Measurements from ENCODE around the gene CIRBP.

CIRBP gene

DNA sequence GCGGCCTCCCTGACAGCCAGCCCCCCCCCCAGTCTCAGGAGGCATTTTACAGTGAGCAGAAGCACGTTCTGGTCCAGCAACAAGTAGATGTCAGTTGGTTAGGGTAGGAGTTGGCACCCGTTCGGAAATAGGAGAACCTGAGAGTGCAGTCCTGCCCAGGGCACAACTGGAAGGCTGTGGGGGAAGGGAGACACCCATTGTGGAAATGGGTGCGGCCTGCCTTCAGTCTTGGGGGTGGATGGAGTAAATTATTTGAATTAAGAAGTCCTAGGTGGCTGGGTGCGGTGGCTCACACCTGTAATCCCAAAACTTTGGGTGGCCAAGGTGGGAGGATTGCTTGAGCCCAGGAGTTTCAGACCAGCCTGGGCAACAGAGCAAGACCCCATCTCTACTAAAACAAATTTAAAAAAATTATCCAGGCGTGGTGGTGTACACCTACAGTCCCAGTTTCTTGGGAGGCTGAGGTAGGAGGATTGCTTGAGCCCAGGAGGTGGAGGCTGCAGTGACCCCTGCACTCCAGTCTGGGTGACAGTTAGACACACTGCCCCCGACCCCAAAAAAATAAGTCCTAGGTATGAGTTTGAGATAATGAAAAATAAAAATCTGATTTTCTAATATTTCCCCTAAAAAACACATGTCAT lies 1.2 kb downstream of the CIRBP start:
- no peak for DNase-seq

DNA sequence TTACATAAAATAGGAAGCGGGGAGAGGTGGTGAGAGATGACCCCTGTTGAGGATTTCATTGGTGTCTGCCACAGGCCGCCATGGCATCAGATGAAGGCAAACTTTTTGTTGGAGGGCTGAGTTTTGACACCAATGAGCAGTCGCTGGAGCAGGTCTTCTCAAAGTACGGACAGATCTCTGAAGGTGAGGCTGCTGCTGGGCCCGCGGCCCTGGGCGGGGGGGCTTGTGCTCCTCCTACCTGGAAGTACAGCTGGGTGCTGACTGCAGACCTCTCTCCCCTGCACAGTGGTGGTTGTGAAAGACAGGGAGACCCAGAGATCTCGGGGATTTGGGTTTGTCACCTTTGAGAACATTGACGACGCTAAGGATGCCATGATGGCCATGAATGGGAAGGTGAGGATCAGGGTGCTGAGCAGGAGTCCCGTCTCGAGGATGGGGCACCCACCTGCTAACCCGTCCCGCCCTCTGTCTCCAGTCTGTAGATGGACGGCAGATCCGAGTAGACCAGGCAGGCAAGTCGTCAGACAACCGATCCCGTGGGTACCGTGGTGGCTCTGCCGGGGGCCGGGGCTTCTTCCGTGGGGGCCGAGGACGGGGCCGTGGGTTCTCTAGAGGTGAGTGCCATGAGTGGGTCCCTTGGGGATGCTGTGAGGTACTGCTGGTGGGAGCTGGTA lies 1.9 kb downstream of the CIRBP start:
- DNase-seq = no peak

DNA sequence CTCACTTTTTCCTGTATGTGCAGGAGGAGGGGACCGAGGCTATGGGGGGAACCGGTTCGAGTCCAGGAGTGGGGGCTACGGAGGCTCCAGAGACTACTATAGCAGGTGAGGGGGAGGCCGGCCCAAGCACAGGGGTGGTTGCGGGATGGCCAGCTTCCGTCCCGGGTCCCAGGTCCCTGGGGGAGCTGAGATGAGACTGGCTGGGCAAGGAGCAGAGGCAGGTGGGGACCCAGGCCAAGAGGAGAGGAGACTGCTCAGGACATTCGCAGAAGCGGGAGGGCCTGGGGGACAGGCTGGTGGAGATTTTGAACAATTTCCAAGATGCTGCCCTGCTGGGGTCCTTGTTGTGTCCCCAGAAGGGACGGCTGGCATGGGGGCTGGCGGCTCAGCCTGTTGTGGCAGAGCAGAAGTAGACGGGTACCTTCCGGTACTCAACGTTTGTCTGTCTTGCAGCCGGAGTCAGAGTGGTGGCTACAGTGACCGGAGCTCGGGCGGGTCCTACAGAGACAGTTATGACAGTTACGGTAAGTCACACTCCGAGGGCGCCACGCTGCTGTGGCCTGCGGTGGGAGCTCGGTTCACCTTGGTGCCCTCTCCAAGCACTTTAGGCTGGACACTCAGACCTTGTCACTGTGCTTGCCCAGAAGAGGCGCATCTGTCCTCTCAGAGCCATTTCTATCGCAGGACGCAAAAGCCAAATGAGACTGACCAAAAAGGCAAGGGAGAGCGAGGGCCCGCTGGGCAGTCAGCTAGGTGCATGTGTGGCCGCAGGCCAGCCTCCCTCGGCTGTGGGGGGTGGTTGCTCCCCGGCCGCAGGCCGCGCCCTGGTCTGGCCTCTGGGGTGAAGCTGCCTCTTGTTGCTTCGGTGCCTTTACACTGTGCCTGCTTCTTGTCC lies 2.6 kb downstream of the CIRBP start:
- DNase-seq = no peak

DNA sequence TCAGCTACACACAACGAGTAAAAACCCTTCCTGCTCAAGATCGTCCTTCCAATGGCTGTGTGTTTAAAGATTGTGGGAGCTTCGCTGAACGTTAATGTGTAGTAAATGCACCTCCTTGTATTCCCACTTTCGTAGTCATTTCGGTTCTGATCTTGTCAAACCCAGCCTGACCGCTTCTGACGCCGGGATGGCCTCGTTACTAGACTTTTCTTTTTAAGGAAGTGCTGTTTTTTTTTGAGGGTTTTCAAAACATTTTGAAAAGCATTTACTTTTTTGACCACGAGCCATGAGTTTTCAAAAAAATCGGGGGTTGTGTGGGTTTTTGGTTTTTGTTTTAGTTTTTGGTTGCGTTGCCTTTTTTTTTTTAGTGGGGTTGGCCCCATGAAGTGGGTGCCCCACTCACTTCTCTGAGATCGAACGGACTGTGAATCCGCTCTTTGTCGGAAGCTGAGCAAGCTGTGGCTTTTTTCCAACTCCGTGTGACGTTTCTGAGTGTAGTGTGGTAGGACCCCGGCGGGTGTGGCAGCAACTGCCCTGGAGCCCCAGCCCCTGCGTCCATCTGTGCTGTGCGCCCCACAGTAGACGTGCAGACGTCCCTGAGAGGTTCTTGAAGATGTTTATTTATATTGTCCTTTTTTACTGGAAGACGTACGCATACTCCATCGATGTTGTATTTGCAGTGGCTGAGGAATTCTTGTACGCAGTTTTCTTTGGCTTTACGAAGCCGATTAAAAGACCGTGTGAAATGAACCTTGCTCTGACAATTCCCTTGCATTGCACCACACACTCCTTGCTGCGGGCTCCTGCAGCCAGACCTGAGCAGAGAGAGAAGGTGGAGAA lies 3.5 kb downstream of the CIRBP start:
- no peak for DNase-seq

DNA sequence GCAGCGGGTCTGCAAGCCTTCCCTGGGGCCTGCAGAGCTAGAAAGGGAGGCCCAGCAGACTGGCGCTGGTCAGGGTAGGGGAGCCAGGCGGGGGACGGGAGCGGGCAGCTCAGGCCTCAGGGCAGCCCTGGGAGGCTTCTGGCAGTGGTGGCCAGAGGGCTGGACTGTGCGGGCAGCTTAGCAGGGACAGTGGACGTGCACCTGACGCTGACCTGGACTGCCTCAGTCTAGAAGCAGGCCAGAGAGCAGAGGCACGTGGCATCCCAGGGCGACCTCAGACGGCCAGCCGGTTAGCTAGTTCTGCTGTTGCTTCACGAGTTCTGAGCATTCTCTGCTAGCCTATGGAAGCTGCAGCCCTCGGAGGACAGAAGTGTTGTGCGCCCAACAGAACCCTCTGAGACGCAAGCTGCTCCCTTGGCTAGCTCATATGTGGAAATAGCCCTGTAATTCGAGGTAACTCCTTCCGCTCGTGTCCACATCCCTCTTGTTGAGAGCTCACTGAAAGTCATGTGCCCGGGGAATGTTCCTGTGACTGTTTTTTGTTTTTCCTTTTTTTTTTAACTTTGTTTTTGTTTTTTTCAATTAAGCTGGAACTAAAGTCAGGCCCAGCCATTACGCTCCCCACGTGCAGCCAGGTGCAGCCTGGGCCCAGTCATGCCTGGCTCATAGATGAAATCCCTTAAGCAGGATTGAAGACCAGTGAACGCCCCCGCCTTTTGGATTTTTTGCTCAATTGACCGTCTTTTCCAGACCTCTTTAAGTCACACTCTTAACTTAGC lies 4.3 kb downstream of the CIRBP start:
- DNase-seq = no peak

DNA sequence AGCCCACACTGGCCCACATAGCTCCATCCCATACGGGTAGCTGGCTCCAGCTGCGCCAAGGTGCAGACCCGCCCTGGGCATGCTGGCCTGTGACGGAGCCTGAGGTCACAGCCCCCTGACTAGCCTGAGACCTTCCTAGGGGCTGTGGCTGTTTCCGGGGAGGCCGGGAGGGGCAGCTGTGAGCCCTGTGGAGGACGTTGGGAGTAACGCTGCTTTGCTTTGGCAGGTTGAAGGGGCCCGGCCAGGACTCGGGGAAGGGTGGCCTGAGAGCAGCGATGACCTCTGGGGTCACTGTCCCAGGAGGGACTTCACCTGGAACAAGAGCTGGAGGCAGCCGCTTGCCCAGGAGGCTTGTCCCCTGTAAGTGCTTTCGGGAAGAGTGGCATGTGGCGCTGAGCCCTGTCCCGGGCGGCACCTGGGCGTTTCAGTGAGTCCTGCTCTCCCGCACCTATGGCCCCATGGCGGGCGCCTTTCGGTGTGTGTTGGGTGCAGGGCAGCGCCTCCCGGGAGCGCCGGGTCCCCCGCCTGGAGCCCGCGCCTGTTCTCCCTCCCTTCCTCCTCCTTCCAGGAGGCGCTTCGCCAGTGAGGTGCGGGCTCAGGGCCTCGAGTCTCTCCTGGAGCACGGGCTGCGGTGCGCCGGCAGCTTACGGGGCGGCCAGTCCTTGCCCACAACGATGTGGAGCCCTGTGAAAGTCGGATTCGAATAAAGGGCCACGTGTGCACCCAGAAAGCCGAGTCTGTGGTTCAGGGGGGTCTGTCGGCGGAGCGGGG lies 5.1 kb downstream of the CIRBP start:
- no peak for DNase-seq

DNA sequence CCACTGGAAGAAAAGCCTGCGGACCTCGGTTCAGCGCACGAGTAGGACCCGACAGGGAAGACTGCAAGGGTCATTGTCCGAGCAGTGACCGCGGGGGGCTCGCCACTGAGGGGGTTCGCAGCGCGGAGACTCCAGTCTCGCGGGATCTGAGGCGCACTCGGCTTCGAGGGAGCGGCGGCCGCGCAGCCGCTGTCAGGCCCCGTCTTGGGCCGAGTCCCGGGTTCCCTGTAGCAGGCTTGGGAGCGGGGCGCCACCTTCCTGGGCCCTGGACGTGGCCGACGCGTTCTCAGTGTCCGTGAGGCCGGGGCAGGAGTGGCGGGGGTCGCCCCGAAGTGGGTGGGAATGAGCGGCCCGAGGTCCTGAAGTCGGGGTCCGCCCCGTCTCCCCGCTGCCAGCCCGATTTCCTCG lies 5.7 kb downstream of the CIRBP start:
- no peak for DNase-seq

DNA sequence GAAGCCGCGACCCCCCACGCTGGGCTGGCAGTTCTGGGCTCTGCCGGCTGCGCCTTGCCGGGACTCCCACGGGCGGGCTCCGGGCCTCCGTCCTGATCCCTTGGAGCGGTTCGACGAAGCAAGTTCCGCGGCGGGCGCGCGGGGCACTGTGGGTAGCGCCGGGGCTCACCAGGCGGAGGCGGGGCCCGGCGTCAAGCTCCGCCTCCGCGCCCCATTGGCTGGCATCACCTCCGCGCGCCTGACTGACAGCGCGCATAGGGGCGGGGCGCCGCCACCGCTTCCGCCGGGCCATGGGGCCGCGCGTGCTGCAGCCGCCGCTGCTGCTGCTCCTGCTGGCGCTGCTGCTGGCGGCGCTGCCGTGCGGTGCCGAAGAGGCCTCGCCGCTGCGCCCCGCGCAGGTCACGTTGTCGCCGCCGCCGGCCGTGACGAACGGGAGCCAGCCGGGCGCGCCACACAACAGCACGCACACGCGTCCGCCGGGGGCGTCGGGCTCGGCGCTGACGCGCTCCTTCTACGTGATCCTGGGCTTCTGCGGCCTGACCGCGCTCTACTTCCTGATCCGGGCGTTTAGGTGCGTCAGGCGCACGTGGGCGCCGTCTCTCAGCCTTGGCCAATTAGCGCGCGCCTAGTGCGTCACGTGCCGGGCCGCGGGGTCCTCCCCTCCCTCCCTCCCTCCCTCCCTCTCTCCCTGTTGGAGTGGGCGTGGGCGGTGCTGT lies 6.3 kb downstream of the CIRBP start, which contains the start of gene FAM174C:
FAM174C (plus strand) TSS at position 271 of the 716 bp plus-strand sequence; CDS start at position 291, 20 bp downstream.
- DNase-seq = peak; percentile 93 to 95

DNA sequence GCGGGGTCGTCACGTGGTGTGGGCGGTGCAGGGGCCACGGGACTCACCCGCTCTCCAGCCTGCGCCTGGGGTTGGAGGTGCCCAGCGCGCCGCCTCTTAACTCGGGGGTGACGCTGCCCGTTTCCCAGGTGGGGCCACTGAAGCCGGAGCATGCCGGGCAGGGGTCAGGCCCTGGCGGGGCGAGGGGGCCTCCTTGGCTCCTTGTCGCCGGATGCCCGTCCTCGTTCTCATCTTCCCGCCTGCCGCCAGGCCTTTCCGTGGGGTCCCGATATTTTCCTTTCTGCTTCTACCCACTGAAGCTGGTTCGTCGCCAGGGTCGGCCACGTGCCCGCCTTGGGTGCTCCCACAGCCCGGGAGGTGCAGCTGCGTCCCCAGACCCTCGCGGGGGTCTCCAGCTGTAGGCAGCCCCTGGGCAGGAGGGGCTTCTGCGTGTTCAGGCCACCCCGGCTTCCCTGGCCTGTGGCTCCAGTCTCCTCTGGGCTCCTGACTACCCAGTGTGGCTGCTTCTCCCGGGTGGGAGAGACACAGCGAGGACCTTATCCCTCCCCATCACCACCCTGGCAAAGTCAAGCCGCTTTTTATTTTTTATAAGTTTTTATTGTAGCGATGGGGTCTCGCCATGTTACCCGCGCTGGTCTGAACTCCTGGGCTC lies 7.0 kb downstream of the CIRBP start:
- DNase-seq = no peak

DNA sequence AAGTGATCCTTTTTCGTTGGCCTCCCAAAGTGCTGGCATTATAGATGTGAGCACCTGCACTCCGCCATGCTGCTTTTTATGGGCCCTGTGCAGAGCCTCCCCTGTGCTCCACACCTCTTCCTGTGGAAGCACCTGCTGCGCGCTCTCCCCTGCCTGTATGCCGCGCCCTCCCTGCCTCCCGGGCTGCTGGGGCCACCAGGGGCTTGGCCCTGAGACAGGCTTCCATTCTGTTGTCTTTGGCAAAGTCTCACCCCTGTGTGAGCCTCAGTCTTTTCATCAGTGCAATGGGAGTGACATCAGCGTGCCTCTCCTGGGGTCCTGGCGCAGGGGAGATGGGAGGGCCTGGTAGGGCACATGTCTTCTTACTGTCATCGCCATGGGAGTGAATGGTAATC lies 7.5 kb downstream of the CIRBP start:
- DNase-seq = no peak

DNA sequence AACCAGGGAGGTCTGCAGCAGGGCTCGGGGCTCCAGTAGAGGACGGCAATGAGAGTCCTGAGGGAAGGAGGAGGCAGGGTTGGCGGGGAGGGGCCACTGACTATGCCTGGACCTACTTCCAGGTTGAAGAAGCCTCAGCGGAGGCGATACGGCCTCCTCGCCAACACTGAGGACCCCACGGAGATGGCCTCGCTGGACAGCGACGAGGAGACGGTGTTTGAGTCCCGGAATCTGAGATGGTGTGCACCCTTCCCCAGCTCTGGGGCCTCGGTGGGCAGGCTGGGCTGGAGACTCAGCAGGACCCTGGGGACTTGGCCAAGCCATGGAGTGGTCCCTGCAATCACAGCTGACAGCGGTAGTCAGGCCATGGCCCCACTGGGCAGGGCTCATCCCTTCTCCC lies 7.9 kb downstream of the CIRBP start:
- no peak for DNase-seq

DNA sequence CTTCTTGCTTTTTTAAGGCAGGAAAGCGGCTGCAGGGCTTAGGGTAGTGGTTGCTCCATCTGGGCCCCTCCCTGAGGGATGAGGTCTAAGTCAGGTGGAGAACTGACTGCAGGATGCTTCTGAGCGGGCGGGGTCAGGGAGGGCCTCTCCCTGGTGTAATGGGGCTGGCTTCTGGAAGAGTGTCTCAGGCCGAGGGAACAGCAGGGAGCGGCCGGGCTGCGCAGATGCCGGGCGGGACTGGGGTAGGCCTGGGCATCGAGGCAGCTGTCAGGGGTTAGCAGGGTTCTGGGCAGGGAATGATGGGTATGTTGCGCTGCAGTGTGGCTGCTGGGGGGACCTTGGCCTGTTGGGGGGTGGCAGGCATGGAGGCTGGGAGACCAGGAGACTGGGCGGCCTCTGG lies 8.9 kb downstream of the CIRBP start:
- DNase-seq = no peak

DNA sequence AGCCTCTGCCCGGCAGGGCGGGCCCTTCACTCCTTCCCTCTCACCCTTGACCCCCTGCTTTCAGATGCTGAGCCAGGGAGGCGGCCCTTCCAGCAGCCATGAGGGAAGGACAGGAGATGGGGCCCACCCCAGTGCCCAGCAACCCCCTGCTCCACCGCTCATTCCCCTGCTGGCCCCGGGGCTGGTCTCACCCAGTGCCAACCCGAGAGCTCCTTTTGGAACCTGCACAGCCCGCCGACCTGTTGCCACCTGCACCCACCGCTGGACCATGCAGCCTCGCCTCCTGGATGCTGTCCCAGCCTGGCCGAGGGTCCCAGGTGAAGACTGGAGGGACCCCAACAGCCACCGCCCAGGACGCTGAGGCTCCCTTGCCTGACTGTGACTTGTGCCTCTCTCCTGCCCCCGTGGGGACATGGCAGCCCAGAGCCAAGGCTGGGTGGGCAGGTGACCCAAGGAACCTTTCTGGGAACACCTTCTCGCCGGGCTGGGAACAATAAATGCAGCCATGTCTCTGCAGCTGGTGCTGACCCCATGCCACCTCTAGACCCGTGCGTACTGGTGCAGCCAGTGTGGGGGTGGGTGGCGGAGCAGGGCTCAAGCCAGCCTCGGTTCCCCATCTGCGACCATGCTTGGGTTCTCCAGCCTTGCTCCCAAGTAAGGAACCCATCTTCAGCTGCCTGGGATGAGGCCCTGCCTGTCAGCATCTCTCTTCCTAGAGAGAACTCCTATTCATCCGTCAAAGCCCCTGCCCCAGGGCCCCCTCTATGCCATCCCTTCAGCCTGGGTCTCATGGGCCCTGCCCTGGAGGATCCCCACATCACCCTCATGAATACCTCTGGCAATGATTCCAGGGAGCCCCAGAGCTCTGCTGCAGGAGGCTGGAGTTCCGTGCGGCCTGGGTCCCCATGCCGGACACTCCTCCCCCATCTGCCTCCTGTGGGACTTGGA lies 9.9 kb downstream of the CIRBP start:
- no peak for DNase-seq

DNA sequence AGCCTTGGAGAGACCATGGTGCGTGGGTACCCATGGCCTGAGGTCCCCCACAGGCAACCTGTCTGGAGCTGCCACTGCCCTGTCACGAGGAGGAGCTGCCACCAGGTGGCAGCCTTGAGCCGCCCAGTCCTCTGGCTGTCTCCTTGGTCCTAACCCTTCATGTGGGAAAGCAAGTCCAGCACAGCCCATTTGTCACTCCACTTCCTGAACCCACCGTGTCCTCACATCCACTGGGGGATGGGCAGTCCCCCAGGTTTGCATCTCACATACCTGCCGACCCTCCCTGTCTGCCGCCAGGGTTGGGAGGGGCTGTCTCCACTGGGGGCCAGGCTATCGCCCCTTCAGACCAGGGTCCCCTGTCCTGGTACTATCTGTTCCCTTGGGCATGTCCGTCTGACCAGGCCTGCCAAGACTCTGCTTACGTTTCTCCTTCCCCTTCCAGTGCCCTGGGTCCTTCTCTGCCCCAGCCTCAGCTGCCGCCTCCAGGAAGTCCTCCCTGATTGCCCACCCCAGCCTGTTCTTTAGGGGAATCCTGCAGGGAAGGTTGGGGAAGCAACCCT lies 10.7 kb downstream of the CIRBP start:
- peak; percentile 74 for DNase-seq

DNA sequence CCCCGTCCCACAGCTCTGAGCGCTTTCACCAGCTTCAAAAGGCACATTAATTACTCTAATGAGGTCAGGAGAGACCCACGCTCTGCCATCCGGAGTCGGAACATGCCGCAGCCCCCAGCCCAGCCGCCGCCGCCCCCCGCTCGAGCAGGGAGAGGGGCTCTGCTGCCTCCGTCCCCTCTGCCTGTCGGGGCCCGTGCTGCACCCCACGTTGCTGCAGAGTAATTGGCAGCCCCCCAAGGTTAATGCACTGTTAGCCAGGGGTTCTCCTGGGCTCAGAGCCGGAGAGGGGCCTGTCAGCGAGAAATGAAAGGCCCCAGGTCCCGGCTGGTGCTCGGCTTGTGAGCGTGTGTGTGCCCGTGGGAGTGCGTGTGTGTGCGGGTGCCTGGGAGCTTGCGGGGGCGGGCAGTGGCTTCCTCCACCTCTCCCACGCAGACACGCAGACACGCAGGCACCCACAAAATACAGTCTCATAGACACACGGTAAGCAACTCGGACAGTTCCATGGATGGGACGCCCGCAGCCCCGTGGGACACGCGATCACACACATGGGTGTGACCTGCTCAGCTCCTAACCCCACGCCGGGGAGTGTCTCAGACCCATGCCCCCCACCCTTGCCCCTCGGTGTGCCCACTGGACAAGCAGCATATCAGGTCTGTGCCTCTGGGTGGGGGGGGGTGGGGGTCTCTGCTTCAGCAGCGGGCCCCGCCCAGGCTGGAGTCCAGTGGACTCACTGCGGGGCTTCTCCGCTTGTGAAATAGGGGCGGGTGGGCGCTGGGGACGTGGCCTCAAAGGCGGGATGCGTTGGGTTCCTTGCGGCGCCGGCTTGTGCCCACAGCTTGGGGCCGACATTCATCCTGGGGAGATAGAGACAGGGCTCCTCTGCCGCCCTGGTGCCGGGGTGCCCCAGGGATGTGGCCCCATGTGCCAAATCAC lies 11.8 kb downstream of the CIRBP start:
- no peak for DNase-seq

DNA sequence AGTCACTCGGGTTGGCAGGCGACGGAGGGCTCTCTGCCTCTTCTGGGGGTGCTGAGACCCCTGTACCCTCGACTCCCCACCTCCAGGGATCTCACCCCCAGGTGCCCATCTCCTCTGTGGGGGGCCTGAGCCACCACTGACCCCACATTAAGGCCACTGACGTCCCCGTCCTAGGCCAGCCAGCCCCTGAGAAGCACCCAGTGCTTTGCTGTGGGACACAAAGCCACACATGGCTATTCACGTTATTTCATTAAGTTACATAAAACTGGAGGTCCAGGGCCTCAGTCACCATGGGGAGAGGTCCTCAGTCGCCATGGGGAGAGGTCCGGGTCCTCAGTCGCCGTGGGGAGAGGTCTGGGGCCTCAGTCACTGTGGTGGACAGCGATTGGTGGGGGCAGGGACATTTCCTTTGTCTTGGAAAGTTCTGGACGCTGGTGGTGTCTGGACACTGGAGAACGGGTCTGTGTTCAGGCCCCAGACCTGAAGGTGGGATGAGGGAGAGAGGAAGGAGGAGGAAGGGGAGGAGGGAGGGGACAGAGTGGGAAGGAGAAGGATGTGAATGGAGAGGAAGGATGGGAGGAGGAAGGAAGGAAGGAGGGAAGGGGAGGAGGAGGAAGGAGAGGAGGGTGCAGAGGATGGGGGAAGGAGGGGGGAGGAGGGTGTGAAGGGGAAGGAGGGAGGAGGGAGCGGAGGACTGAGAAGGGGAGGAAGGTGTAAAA lies 12.6 kb downstream of the CIRBP start:
- no peak for DNase-seq
